ENCODE measurements around the gene CACNA1I. TPM values are rescaled to one million over a fixed set of nuclear protein-coding genes. Genes with fewer than 3 reads are reported as not detected.

The CACNA1I gene
- total RNA-seq, 1 donor from 2014 or later: 0.41 TPM

GRCh38 chr22:39728236-39728860 is 157.8 kb downstream of the CACNA1I start:
- Mint-ChIP-seq H3K36me3 (ENCODE audit: insufficient read depth) (no peaks in the 10 kb centered on the region), H3K4me1 (ENCODE audit: low read depth) (no peaks in the 10 kb centered on the region), H3K9me3 (ENCODE audit: low read depth) (no peaks in the 10 kb centered on the region), H3K27ac (no peak overlapping the region), H3K27me3 (peaks cover 19% of the 10 kb centered on the region), H3K4me3 (ENCODE audit: low read depth) (no peak overlapping the region)
- DNase-seq (ENCODE audit: low spot score, unreplicated experiment): no peak
- TF ChIP-seq CTCF (IDR thresholded peaks at IDR 0.05; ENCODE audit: unreplicated experiment): no peak

DNA sequence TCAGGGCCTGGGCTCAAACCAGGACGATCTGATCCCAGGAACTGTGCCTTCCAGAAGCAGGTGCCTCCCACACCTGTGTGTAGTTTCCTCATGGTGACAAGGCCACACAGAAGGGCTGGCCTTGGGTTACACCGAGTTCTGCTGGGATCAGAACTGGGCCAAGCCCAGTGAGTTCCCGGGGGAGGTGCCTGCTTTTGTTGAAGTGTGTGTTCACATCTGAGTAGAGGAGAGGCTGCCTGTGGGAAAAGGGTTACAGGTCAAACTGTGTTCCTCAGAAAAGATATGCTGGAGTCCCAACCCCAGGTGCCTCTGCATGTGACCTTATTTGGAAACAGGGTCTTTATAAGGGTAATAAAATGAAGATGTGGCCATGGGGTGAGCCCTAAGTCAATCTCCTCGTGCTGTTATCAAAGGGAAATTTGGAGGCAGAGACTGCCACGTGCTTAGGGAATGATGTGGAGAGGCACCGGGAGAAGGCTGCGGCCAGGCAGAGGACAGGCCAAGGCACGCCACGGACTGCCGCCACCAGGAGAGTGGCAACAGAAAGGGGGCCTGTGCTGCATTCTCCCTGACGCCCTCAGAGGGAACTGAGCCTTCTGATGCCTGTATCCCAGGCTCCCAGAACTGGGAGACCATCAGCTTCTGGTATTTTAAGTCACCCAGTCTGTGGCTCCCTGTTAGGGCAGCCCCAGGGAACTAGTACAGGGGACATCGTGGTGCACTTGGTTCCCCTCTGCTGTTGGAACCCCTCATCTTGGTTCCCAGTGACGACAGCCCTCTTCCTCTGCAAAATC is 158.8 kb downstream of the CACNA1I start:
- Mint-ChIP-seq H3K36me3 (ENCODE audit: insufficient read depth) (no peaks in the 10 kb centered on the region), H3K4me1 (ENCODE audit: low read depth) (no peaks in the 10 kb centered on the region), H3K9me3 (ENCODE audit: low read depth) (no peaks in the 10 kb centered on the region), H3K4me3 (ENCODE audit: low read depth) (no peak overlapping the region), H3K27me3 (peaks cover 18% of the 10 kb centered on the region), H3K27ac (no peak overlapping the region)
- DNase-seq (ENCODE audit: low spot score, unreplicated experiment): no peak
- no peak for TF ChIP-seq CTCF (IDR thresholded peaks at IDR 0.05; ENCODE audit: unreplicated experiment)

DNA sequence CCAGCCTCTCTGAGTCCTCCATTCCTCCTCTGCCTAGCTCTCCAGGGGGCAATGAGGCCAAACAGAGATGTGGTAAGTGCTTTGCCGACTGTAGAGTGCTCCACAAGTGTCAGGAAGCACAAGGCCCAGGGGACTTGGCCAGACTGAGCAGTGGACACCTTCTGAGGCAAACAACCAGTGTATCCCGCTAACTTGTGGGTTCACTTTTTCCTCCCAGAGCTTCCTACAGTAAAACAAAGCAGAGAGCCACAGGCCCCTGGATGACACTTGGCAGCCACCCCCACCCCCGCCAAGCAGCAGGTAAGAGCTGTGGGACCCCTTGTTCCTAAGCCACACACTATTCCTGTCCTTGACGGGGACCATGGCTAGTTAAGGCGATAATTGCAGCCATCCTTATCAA is 160.9 kb downstream of the CACNA1I start:
- no peaks in the 10 kb centered on the region for H3K9me3 Mint-ChIP-seq (ENCODE audit: low read depth)
- no peaks in the 10 kb centered on the region for H3K36me3 Mint-ChIP-seq (ENCODE audit: insufficient read depth)
- no peak overlapping the region for H3K27ac Mint-ChIP-seq

GRCh38 chr22:39731881-39732555 is 161.5 kb downstream of the CACNA1I start:
- Mint-ChIP-seq H3K4me1 (ENCODE audit: low read depth) (no peaks in the 10 kb centered on the region), H3K27me3 (peaks cover 18% of the 10 kb centered on the region), H3K36me3 (ENCODE audit: insufficient read depth) (no peaks in the 10 kb centered on the region), H3K9me3 (ENCODE audit: low read depth) (no peaks in the 10 kb centered on the region), H3K4me3 (ENCODE audit: low read depth) (no peak overlapping the region), H3K27ac (no peak overlapping the region)
- no peak for DNase-seq (ENCODE audit: low spot score, unreplicated experiment)
- no peak for TF ChIP-seq CTCF (IDR thresholded peaks at IDR 0.05; ENCODE audit: unreplicated experiment)

More for the DNA sequence above, 160.9 kb downstream of the CACNA1I start:
- H3K27me3 Mint-ChIP-seq: peaks cover 22% of the 10 kb centered on the region
- H3K4me3 Mint-ChIP-seq (ENCODE audit: low read depth): no peak overlapping the region
- no peak for TF ChIP-seq CTCF (IDR thresholded peaks at IDR 0.05; ENCODE audit: unreplicated experiment)
- no peak for DNase-seq (ENCODE audit: low spot score, unreplicated experiment)
- H3K4me1 Mint-ChIP-seq (ENCODE audit: low read depth): no peaks in the 10 kb centered on the region

- Mint-ChIP-seq H3K27ac (no peak overlapping the region), H3K4me3 (ENCODE audit: low read depth) (no peak overlapping the region), H3K27me3 (peaks cover 14% of the 10 kb centered on the region), H3K36me3 (ENCODE audit: insufficient read depth) (no peaks in the 10 kb centered on the region), H3K9me3 (ENCODE audit: low read depth) (no peaks in the 10 kb centered on the region), H3K4me1 (ENCODE audit: low read depth) (no peaks in the 10 kb centered on the region)
- DNase-seq (ENCODE audit: low spot score, unreplicated experiment): no peak
- TF ChIP-seq CTCF (IDR thresholded peaks at IDR 0.05; ENCODE audit: unreplicated experiment): no peak
Measured at GRCh38 chr22:39732625-39733024, 162.1 kb downstream of the CACNA1I start.

Measured in progenitor cell of endocrine pancreas (in vitro differentiated cells).